ENCODE data around the gene ARHGAP42. TPM values are rescaled to one million over a fixed set of nuclear protein-coding genes. Genes with fewer than 3 reads are reported as not detected.

Gene ARHGAP42
- total RNA-seq, 1 donor from 2014 or later: 33.2 TPM

- Histone ChIP-seq H4K20me1 (ENCODE audit: insufficient read depth, low read length) (no peaks in the 10 kb centered on the region), H3K4me2 (ENCODE audit: low read length) (peak overlapping the region; percentile 66), H3K9ac (ENCODE audit: low read length) (peak overlapping the region; percentile 28), H3K27ac (ENCODE audit: low read depth, low read length) (peak overlapping the region; percentile 33), H3K4me1 (ENCODE audit: insufficient read depth, low read length) (peaks cover 29% of the 10 kb centered on the region), H3K27me3 (ENCODE audit: insufficient read depth, low read length) (no peaks in the 10 kb centered on the region), H2AFZ (ENCODE audit: low read depth, low read length) (no peak overlapping the region), H3K36me3 (ENCODE audit: insufficient read depth, low read length) (no peaks in the 10 kb centered on the region), H3K9me3 (ENCODE audit: insufficient read depth, low read depth, low read length) (no peaks in the 10 kb centered on the region), H3K4me3 (ENCODE audit: insufficient read depth, low read depth, low read length) (no peak overlapping the region), H3K79me2 (ENCODE audit: insufficient read depth, low read length) (no peaks in the 10 kb centered on the region)
- Mint-ChIP-seq H3K27me3 (ENCODE audit: low read depth, unreplicated experiment) (no peaks in the 10 kb centered on the region), H3K36me3 (ENCODE audit: low read depth, unreplicated experiment) (no peaks in the 10 kb centered on the region), H3K9me3 (ENCODE audit: unreplicated experiment) (no peaks in the 10 kb centered on the region), H3K4me1 (ENCODE audit: low read depth, unreplicated experiment) (peaks cover 34% of the 10 kb centered on the region), H3K4me3 (ENCODE audit: unreplicated experiment) (peak overlapping the region; percentile 29), H3K27ac (ENCODE audit: unreplicated experiment) (peak overlapping the region; percentile 55)
- DNase-seq (ENCODE audit: low read depth): peak; percentile 52
- TF ChIP-seq, protein P1, sequence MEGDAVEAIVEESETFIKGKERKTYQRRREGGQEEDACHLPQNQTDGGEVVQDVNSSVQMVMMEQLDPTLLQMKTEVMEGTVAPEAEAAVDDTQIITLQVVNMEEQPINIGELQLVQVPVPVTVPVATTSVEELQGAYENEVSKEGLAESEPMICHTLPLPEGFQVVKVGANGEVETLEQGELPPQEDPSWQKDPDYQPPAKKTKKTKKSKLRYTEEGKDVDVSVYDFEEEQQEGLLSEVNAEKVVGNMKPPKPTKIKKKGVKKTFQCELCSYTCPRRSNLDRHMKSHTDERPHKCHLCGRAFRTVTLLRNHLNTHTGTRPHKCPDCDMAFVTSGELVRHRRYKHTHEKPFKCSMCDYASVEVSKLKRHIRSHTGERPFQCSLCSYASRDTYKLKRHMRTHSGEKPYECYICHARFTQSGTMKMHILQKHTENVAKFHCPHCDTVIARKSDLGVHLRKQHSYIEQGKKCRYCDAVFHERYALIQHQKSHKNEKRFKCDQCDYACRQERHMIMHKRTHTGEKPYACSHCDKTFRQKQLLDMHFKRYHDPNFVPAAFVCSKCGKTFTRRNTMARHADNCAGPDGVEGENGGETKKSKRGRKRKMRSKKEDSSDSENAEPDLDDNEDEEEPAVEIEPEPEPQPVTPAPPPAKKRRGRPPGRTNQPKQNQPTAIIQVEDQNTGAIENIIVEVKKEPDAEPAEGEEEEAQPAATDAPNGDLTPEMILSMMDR (IDR thresholded peaks at IDR 0.05; ENCODE audit: insufficient read depth, low read depth, low read length): peak; percentile 71
- no peak for TF ChIP-seq EZH2 (IDR thresholded peaks at IDR 0.05; ENCODE audit: insufficient read depth, low read length)
- FAIRE-seq: peak; percentile 78
Measured at GRCh38 chr11:100930185-100930778, 243.2 kb downstream of the ARHGAP42 start.

DNA sequence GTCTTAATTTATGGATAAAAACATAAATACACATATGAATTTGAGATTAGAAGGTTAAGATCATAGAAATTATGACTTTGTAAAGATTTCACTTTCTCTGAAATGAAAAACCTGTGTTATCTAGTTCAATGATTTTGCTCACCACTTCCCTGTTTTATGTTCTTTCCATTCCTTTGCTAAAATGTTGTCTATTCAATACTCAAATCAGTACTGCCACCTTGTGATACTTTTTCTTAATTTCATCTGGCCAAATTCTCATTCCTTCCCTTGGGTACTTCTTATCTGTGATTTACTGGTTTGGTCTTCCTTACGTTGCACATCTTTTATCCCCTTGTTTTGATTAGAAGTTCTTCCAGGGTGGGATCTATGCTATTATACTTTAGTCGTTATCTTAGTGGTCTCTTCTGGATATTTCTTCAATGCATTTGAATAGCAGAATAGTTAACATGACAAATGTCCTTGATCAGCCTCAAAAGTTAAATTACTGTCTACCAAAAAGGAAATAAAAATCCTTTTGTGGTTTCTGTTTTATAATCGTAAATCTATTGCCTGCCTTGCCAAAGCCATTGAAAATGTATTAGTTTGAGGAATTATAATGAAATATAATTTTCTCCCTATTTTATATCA is 245.5 kb downstream of the ARHGAP42 start:
- no peaks in the 10 kb centered on the region for H3K27me3 ChIP-seq (ENCODE audit: insufficient read depth, low read length)
- H3K4me3 ChIP-seq (ENCODE audit: insufficient read depth, low read depth, low read length): no peak overlapping the region
- DNase-seq (ENCODE audit: low read depth): no peak
- H3K4me1 ChIP-seq (ENCODE audit: insufficient read depth, low read length): peaks cover 20% of the 10 kb centered on the region
- H3K79me2 ChIP-seq (ENCODE audit: insufficient read depth, low read length): no peaks in the 10 kb centered on the region
- Mint-ChIP-seq H3K36me3 (ENCODE audit: low read depth, unreplicated experiment) (no peaks in the 10 kb centered on the region), H3K4me1 (ENCODE audit: low read depth, unreplicated experiment) (peaks cover 26% of the 10 kb centered on the region), H3K4me3 (ENCODE audit: unreplicated experiment) (no peak overlapping the region), H3K27ac (ENCODE audit: unreplicated experiment) (no peak overlapping the region), H3K9me3 (ENCODE audit: unreplicated experiment) (no peaks in the 10 kb centered on the region), H3K27me3 (ENCODE audit: low read depth, unreplicated experiment) (no peaks in the 10 kb centered on the region)
- no peak overlapping the region for H3K4me2 ChIP-seq (ENCODE audit: low read length)
- peak; percentile 92 for FAIRE-seq
- no peaks in the 10 kb centered on the region for H4K20me1 ChIP-seq (ENCODE audit: insufficient read depth, low read length)
- H3K36me3 ChIP-seq (ENCODE audit: insufficient read depth, low read length): no peaks in the 10 kb centered on the region
- no peak overlapping the region for H2AFZ ChIP-seq (ENCODE audit: low read depth, low read length)
- no peaks in the 10 kb centered on the region for H3K9me3 ChIP-seq (ENCODE audit: insufficient read depth, low read depth, low read length)
- no peak overlapping the region for H3K9ac ChIP-seq (ENCODE audit: low read length)
- no peak overlapping the region for H3K27ac ChIP-seq (ENCODE audit: low read depth, low read length)
- TF ChIP-seq, protein P1 (IDR thresholded peaks at IDR 0.05; ENCODE audit: insufficient read depth, low read depth, low read length): peak; percentile 46
- no peak for TF ChIP-seq EZH2 (IDR thresholded peaks at IDR 0.05; ENCODE audit: insufficient read depth, low read length)

- DNase-seq (ENCODE audit: low read depth) (no peak), FAIRE-seq (no peak)
- Histone ChIP-seq H3K79me2 (ENCODE audit: insufficient read depth, low read length) (no peaks in the 10 kb centered on the region), H3K4me1 (ENCODE audit: insufficient read depth, low read length) (no peaks in the 10 kb centered on the region), H4K20me1 (ENCODE audit: insufficient read depth, low read length) (no peaks in the 10 kb centered on the region), H3K27me3 (ENCODE audit: insufficient read depth, low read length) (no peaks in the 10 kb centered on the region), H3K27ac (ENCODE audit: low read depth, low read length) (no peak overlapping the region), H3K9ac (ENCODE audit: low read length) (no peak overlapping the region), H3K9me3 (ENCODE audit: insufficient read depth, low read depth, low read length) (no peaks in the 10 kb centered on the region), H3K4me2 (ENCODE audit: low read length) (no peak overlapping the region), H3K36me3 (ENCODE audit: insufficient read depth, low read length) (no peaks in the 10 kb centered on the region), H3K4me3 (ENCODE audit: insufficient read depth, low read depth, low read length) (no peak overlapping the region), H2AFZ (ENCODE audit: low read depth, low read length) (no peak overlapping the region)
- H3K27ac Mint-ChIP-seq (ENCODE audit: unreplicated experiment): no peak overlapping the region
- H3K27me3 Mint-ChIP-seq (ENCODE audit: low read depth, unreplicated experiment): no peaks in the 10 kb centered on the region
- peaks cover 3% of the 10 kb centered on the region for H3K4me1 Mint-ChIP-seq (ENCODE audit: low read depth, unreplicated experiment)
- TF ChIP-seq EZH2 (IDR thresholded peaks at IDR 0.05; ENCODE audit: insufficient read depth, low read length): no peak
- TF ChIP-seq, protein P1 (IDR thresholded peaks at IDR 0.05; ENCODE audit: insufficient read depth, low read depth, low read length): no peak
- H3K9me3 Mint-ChIP-seq (ENCODE audit: unreplicated experiment): no peaks in the 10 kb centered on the region
- no peaks in the 10 kb centered on the region for H3K36me3 Mint-ChIP-seq (ENCODE audit: low read depth, unreplicated experiment)
- H3K4me3 Mint-ChIP-seq (ENCODE audit: unreplicated experiment): no peak overlapping the region
Measured at GRCh38 chr11:100936781-100937180, 249.7 kb downstream of the ARHGAP42 start.
